Transverse colon (tissue), 4 donors: Measurements from ENCODE around the gene CNNM1. TPM values are rescaled to one million over a fixed set of nuclear protein-coding genes. Genes with fewer than 3 reads are reported as not detected.

Experiments used
- DNase-seq: peaks from one replicate; pipeline ENCODE4 v3.0.0-alpha.2; 2019
- H3K27ac ChIP-seq, 4 donors: fragments of 200-600 bp; sonication (generic); 2 replicates each; pipeline ENCODE4 v1.5.1; 2016 to 2018; ENCODE audit warnings: inconsistent platforms in 4 of 4
- H3K27me3 ChIP-seq: fragments of 200-600 bp; sonication (generic); 2 replicates; pipeline ENCODE4 v1.5.1; 2017; ENCODE audit warnings: inconsistent platforms
- H3K36me3 ChIP-seq, 4 donors: fragments of 200-600 bp; sonication (generic); 2 replicates each; pipeline ENCODE4 v1.5.1; 2017 to 2019; ENCODE audit warnings: inconsistent platforms in 4 of 4
- H3K4me1 ChIP-seq, 4 donors: fragments of 200-600 bp; sonication (generic); 2 replicates each; pipeline ENCODE4 v1.5.1; 2017 to 2020; ENCODE audit warnings: inconsistent platforms in 4 of 4
- H3K4me3 ChIP-seq, 4 donors: fragments of 200-600 bp; sonication (generic); 1 replicate in 1 of 4; 2 replicates in 3 of 4; pipeline versions ENCODE4 v1.5.1 to v1.6.1; 2017 to 2019; ENCODE audit warnings: inconsistent platforms in 4 of 4
- H3K9me3 ChIP-seq, 2 donors: fragments of 200-600 bp; sonication (generic); 2 replicates each; pipeline ENCODE4 v1.5.1; 2017 to 2019; ENCODE audit warnings: inconsistent platforms in 2 of 2
- CTCF ChIP-seq, 5 experiments: fragments of 200-600 bp in 3 of 5; fragments of 450-650 bp in 2 of 5; sonication (generic) in 3 of 5; IDR thresholded peaks; 1 replicate in 2 of 5; 2 replicates in 3 of 5; pipeline ENCODE4 v1.5.1; 2016 to 2017; ENCODE audit warnings: antibody characterized with exemption in 5 of 5, inconsistent platforms in 3 of 5, mild to moderate bottlenecking in 2 of 5, moderate library complexity in 1 of 5
- EP300 ChIP-seq: sonication (generic); formaldehyde crosslinking; IDR thresholded peaks from one replicate; pipeline ENCODE4 v1.6.1; 2017; ENCODE audit warnings: antibody characterized with exemption, low read depth
- POLR2A ChIP-seq: fragments of 450-650 bp; IDR thresholded peaks from one replicate; pipeline ENCODE4 v1.6.1; 2016; ENCODE audit warnings: antibody characterized with exemption, mild to moderate bottlenecking, moderate library complexity
- POLR2AphosphoS5 ChIP-seq, 3 donors: sonication (generic); formaldehyde crosslinking; IDR thresholded peaks; one replicate each; pipeline ENCODE4 v1.6.1; 2016; ENCODE audit warnings: antibody characterized with exemption in 3 of 3
- WGBS, 2 donors: methylation state at CpG; one replicate each; pipeline ENCODE4 v1.1.5; 2018; ENCODE audit warnings: low coverage in 1 of 2; 5-methylcytosine and 5-hydroxymethylcytosine counted together
- in situ Hi-C, 4 donors: fragments of 200-750 bp; cut with MboI; loops; one replicate each; pipeline versions ENCODE4 v1.15.0 to v1.15.1; 2017; ENCODE audit warnings: low sequenced_read_pairs in 3 of 4, low pct_ligation_motif_present in 1 of 4, low pct_unique_long_range_greater_than_20kb in 1 of 4
- intact Hi-C: fragments of 100-400 bp; cut with DNase I; formaldehyde crosslinking; loops from one replicate; pipeline ENCODE4 v1.15.1; 2023; ENCODE audit warnings: low total_unique reads
- total RNA-seq, 4 donors: library from RNA; depleted of rRNA; stranded (reverse); fragments of >200 nt; gene quantifications; one replicate each; pipeline ENCODE4 v1.1.0, GENCODE V29; 2016

The CNNM1 gene
- total RNA-seq, 4 donors from 2014 or later: 0.41 to 0.64 TPM; not detected in 2

GRCh38 chr10:99340650-99341049 is 11.5 kb downstream of the CNNM1 start:
- H3K27me3 ChIP-seq: no peaks in the 10 kb centered on the region
- peaks cover 0 to 4% (median 0%) of the 10 kb centered on the region in 4 donors for H3K4me1 ChIP-seq
- DNase-seq: no peak
- intact Hi-C loops (no loop called here), in situ Hi-C loops (no loop called here)
- 94% methylated on average over 3 of the region's 3 CpGs for WGBS, 2 donors
- no peak overlapping the region for H3K27ac ChIP-seq
- no peak overlapping the region for H3K4me3 ChIP-seq
- TF ChIP-seq CTCF (IDR thresholded peaks at IDR 0.05) (no peak), POLR2A (no peak), EP300 (no peak), POLR2AphosphoS5 (IDR thresholded peaks at IDR 0.05) (no peak)
- no peaks in the 10 kb centered on the region for H3K9me3 ChIP-seq
- no peaks in the 10 kb centered on the region for H3K36me3 ChIP-seq

DNA sequence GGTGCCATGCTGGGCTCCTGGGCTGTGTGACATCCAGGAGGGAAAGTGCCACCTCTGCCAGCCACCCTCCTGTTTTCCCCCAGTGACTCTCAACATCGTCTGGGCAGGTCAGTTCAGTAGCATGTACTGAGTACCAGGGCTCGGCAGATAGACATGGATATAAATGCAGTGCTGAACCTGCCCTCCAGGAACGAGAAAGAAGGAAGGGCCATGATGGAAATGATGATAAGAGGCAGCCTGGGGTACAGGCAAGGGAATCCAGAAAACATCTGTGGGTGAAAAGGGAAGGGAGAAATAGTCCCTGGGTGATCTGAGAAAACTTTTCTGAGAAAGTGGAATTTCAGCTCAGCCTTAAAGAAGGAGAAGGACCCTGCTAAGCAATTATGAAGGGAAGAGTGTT is 12.1 kb downstream of the CNNM1 start:
- no peak overlapping the region for H3K4me3 ChIP-seq
- no peaks in the 10 kb centered on the region for H3K9me3 ChIP-seq
- 0 to 60% methylated on average over 1 to 3 of the region's 3 CpGs for WGBS, 2 donors
- TF ChIP-seq POLR2AphosphoS5 (IDR thresholded peaks at IDR 0.05) (no peak), CTCF (IDR thresholded peaks at IDR 0.05) (no peak), POLR2A (no peak), EP300 (no peak)
- no peak for DNase-seq
- H3K4me1 ChIP-seq: peaks cover 0 to 4% (median 0%) of the 10 kb centered on the region in 4 donors
- in situ Hi-C loops: no loop called here
- H3K27me3 ChIP-seq: no peaks in the 10 kb centered on the region
- peak overlapping the region in 1 of 4 donors; percentile 44 for H3K27ac ChIP-seq
- intact Hi-C loops: no loop called here
- H3K36me3 ChIP-seq: no peaks in the 10 kb centered on the region

- peaks cover 0 to 4% (median 0%) of the 10 kb centered on the region in 4 donors for H3K4me1 ChIP-seq
- DNase-seq: no peak
- no peaks in the 10 kb centered on the region for H3K27me3 ChIP-seq
- no peaks in the 10 kb centered on the region for H3K9me3 ChIP-seq
- in situ Hi-C loops: no loop called here
- no peaks in the 10 kb centered on the region for H3K36me3 ChIP-seq
- TF ChIP-seq POLR2A: no peak
- TF ChIP-seq CTCF (IDR thresholded peaks at IDR 0.05): no peak
- TF ChIP-seq EP300: no peak
- TF ChIP-seq POLR2AphosphoS5 (IDR thresholded peaks at IDR 0.05): no peak
- no peak overlapping the region for H3K4me3 ChIP-seq
- peak overlapping the region in 3 of 4 donors; percentile 11 to 44 (median 38) for H3K27ac ChIP-seq
- intact Hi-C loops: no loop called here
- WGBS, 2 donors: 50 to 74% methylated on average over 2 to 3 of the region's 3 CpGs
These were observed 12.8 kb downstream of the CNNM1 start for GRCh38 chr10:99341860-99342490.

- intact Hi-C loops: no loop called here
- TF ChIP-seq POLR2AphosphoS5 (IDR thresholded peaks at IDR 0.05) (no peak), CTCF (IDR thresholded peaks at IDR 0.05) (no peak), EP300 (no peak), POLR2A (no peak)
These were observed 14.1 kb downstream of the CNNM1 start for GRCh38 chr10:99343262-99343661.

More at GRCh38 chr10:99343262-99343661, 14.1 kb downstream of the CNNM1 start:
- Histone ChIP-seq H3K4me1 (peaks cover 0 to 4% (median 0%) of the 10 kb centered on the region in 4 donors), H3K27me3 (no peaks in the 10 kb centered on the region), H3K36me3 (no peaks in the 10 kb centered on the region), H3K9me3 (no peaks in the 10 kb centered on the region), H3K27ac (peak overlapping the region in 2 of 4 donors; percentile 36 to 38), H3K4me3 (no peak overlapping the region)
- no peak for DNase-seq
- in situ Hi-C loops: no loop called here
- 86 to 87% methylated on average over 5 of the region's 5 CpGs for WGBS, 2 donors
